ENCODE data around the gene NABP2. TPM values are rescaled to one million over a fixed set of nuclear protein-coding genes. Genes with fewer than 3 reads are reported as not detected.

NABP2 gene
- total and polyA plus RNA-seq, 8 donors, result 14.1 to 23.6 (median 17.5) TPM

- no peaks in the 10 kb centered on the region for H3K27me3 ChIP-seq
- peak overlapping the region in 2 of 4 donors; percentile 65 to 76 for H3K4me3 ChIP-seq
- FAIRE-seq, result no peak
- TF ChIP-seq, protein P1, sequence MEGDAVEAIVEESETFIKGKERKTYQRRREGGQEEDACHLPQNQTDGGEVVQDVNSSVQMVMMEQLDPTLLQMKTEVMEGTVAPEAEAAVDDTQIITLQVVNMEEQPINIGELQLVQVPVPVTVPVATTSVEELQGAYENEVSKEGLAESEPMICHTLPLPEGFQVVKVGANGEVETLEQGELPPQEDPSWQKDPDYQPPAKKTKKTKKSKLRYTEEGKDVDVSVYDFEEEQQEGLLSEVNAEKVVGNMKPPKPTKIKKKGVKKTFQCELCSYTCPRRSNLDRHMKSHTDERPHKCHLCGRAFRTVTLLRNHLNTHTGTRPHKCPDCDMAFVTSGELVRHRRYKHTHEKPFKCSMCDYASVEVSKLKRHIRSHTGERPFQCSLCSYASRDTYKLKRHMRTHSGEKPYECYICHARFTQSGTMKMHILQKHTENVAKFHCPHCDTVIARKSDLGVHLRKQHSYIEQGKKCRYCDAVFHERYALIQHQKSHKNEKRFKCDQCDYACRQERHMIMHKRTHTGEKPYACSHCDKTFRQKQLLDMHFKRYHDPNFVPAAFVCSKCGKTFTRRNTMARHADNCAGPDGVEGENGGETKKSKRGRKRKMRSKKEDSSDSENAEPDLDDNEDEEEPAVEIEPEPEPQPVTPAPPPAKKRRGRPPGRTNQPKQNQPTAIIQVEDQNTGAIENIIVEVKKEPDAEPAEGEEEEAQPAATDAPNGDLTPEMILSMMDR (IDR thresholded peaks at IDR 0.05), result no peak
- peak overlapping the region; percentile 71 to 99 (median 98) for H3K27ac ChIP-seq
- no peaks in the 10 kb centered on the region for H3K9me3 ChIP-seq
- no peaks in the 10 kb centered on the region for H3K36me3 ChIP-seq
- intact Hi-C loops (cut with DNase I), result no loop called here
- WGBS, 2 donors, result 18 to 22% methylated on average over 15 of the region's 15 CpGs
- no peak for DNase-seq
- ATAC-seq, result peak in 3 of 4 donors; percentile 0 to 4 (median 4)
- peaks cover 0 to 28% (median 10%) of the 10 kb centered on the region in 3 donors for H3K4me1 ChIP-seq
These were observed 506 bp upstream of the NABP2 start for GRCh38 chr12:56223571-56224101.

GRCh38 chr12:56224954-56225353 is 812 bp downstream of the NABP2 start:
- no peak for ATAC-seq
- intact Hi-C loops (cut with DNase I), result no loop called here
- FAIRE-seq, result no peak
- H3K4me3 ChIP-seq, result peak overlapping the region; percentile 51 to 76 (median 64)
- H3K27ac ChIP-seq, result no peak overlapping the region
- DNase-seq, result no peak
- no peaks in the 10 kb centered on the region for H3K9me3 ChIP-seq
- peaks cover 0 to 32% (median 15%) of the 10 kb centered on the region in 3 donors for H3K4me1 ChIP-seq
- no peaks in the 10 kb centered on the region for H3K27me3 ChIP-seq
- H3K36me3 ChIP-seq, result no peaks in the 10 kb centered on the region
- TF ChIP-seq, protein P1 (IDR thresholded peaks at IDR 0.05), result no peak
- WGBS, 2 donors, result 29 to 32% methylated on average over 11 of the region's 11 CpGs

- TF ChIP-seq, protein P1 (IDR thresholded peaks at IDR 0.05), result no peak
- intact Hi-C loops (cut with DNase I), result no loop called here
These were observed 4.9 kb downstream of the NABP2 start for GRCh38 chr12:56229082-56229481.

DNA sequence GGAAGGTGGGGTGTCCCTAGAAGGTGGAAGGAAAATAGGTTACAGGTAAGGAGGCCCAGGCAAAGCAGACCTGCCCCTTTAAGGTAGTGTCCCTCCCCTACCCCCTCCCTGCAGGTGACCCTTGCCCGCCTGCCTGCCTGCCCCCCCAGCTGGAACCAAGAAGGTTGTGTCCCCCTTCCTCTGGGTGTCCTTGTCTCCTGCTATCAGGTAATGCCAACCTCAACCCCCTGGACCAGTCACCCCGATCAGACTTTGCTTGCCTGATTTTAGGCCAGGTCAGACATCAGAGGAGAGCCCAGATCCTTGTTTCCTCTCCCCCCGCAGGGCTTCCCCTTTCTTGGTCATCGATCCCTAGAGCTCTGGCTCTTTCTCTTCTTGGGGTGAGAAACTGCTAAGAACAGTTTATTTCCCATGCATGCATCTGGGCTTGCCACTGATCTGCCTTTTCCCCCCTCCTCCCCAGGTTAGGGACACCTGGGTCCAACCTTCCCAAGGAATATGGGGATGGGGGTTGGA is 5.8 kb downstream of the NABP2 start, which contains the start of gene SLC39A5:
Gene SLC39A5 (plus strand): TSS at position 136 of the 516 bp plus-strand sequence. CDS start 1,224 bp downstream, outside the sequence.
- H3K4me3 ChIP-seq, result peak within 1 kb of the TSS; percentile 16 to 56 (median 44)
- DNase-seq (peak in 1 of 6 donors; percentile 30), FAIRE-seq (no peak), ATAC-seq (peak in 3 of 4 donors; percentile 1 to 12 (median 8))
- H3K9me3 ChIP-seq, result no peaks in the 10 kb centered on the region
- TF ChIP-seq, protein P1 (IDR thresholded peaks at IDR 0.05), result no peak
- peak within 1 kb of the TSS; percentile 66 to 71 (median 70) for H3K27ac ChIP-seq
- peaks cover 0 to 13% (median 5%) of the 10 kb centered on the region in 3 donors for H3K4me1 ChIP-seq
- WGBS, 2 donors, result 24 to 25% methylated on average over 4 of the region's 4 CpGs
- no peaks in the 10 kb centered on the region for H3K36me3 ChIP-seq
- H3K27me3 ChIP-seq, result no peaks in the 10 kb centered on the region
- intact Hi-C loops (cut with DNase I), result no loop called here

More at GRCh38 chr12:56229082-56229481, 4.9 kb downstream of the NABP2 start:
- Histone ChIP-seq H3K9me3 (no peaks in the 10 kb centered on the region), H3K27me3 (no peaks in the 10 kb centered on the region), H3K4me1 (peaks cover 0 to 12% (median 9%) of the 10 kb centered on the region in 3 donors), H3K27ac (peak overlapping the region in 2 of 4 donors; percentile 5 to 71), H3K36me3 (no peaks in the 10 kb centered on the region), H3K4me3 (no peak overlapping the region)
- FAIRE-seq, result no peak
- no peak for DNase-seq
- no peak for ATAC-seq
- WGBS, 2 donors, result 74 to 81% methylated on average over 7 of the region's 7 CpGs
